Cardiac muscle cell (in vitro differentiated cells and primary cell): ENCODE measurements around the gene SEC22C. TPM values are rescaled to one million over a fixed set of nuclear protein-coding genes. Genes with fewer than 3 reads are reported as not detected.

Experiments
- DNase-seq, 2 donors: peaks; one replicate each; pipeline versions ENCODE4 v3.0.0 to v3.0.0-alpha.2; 2010 to 2017; ENCODE audit warnings: low read depth in 1 of 2, low spot score in 1 of 2
- H3K27ac ChIP-seq: fragments of 200-600 bp; sonication (generic); 2 replicates; pipeline ENCODE4 v1.5.1; 2016
- H3K27me3 ChIP-seq: fragments of 200-600 bp; sonication (generic); 2 replicates; pipeline ENCODE4 v1.6.0; 2016; ENCODE audit warnings: control low read depth
- H3K36me3 ChIP-seq: fragments of 200-600 bp; sonication (generic); 2 replicates; pipeline ENCODE4 v1.5.1; 2016; ENCODE audit warnings: control low read depth
- H3K4me1 ChIP-seq: fragments of 200-600 bp; sonication (generic); 2 replicates; pipeline ENCODE4 v1.8.1; 2017; ENCODE audit warnings: low read depth, mild to moderate bottlenecking, mixed run types
- H3K4me3 ChIP-seq: fragments of 200-600 bp; sonication (generic); 2 replicates; pipeline ENCODE4 v1.5.1; 2016; ENCODE audit warnings: mild to moderate bottlenecking
- H3K9me3 ChIP-seq: fragments of 200-600 bp; sonication (generic); 2 replicates; pipeline ENCODE4 v1.5.1; 2017; ENCODE audit warnings: low read depth, mild to moderate bottlenecking, control low read depth
- polyA plus RNA-seq: library from polyadenylated mRNA; unstranded; fragments of >200 nt; fragmentation: Nextera tagmentation; extraction: Ambion mirVana; gene quantifications from 2 replicates; pipeline ENCODE4 v1.2.1, GENCODE V29; 2016
- total RNA-seq: library from RNA; depleted of rRNA; stranded (reverse); fragments of >200 nt; gene quantifications from 2 replicates; pipeline ENCODE4 v1.2.3, GENCODE V29; 2016
- TF ChIP-seq, protein P1 (sequence below): IDR thresholded peaks from 2 replicates; pipeline ENCODE4 v1.5.1; 2012; ENCODE audit warnings: low read depth, mild to moderate bottlenecking, low read length

SEC22C gene
- total and polyA plus RNA-seq, 2 experiments from 2014 or later = 30.9 to 31.6 TPM

DNA sequence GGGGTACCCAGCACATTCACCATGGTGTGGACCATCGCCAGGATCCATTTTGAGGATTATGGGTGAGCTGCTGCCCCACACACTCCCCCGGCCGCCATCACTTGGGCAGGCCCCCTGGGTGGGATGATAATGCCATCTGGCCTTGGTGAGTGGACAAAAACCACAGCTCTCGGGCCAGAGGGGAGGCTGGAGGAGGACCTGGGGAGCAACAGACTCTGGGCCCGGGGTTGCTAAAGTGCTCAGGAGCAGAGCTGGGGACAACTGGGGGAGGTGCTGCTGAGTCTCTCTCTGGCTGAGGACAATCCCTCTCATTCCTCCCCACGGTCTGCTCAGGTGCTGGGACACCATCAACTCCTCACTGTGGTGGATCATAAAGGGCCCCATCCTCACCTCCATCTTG lies 50.3 kb downstream of the SEC22C start:
- Histone ChIP-seq H3K36me3 (no peaks in the 10 kb centered on the region), H3K4me1 (no peaks in the 10 kb centered on the region), H3K9me3 (no peaks in the 10 kb centered on the region), H3K27ac (no peak overlapping the region), H3K4me3 (no peak overlapping the region), H3K27me3 (no peaks in the 10 kb centered on the region)
- no peak for DNase-seq
- TF ChIP-seq, protein P1, sequence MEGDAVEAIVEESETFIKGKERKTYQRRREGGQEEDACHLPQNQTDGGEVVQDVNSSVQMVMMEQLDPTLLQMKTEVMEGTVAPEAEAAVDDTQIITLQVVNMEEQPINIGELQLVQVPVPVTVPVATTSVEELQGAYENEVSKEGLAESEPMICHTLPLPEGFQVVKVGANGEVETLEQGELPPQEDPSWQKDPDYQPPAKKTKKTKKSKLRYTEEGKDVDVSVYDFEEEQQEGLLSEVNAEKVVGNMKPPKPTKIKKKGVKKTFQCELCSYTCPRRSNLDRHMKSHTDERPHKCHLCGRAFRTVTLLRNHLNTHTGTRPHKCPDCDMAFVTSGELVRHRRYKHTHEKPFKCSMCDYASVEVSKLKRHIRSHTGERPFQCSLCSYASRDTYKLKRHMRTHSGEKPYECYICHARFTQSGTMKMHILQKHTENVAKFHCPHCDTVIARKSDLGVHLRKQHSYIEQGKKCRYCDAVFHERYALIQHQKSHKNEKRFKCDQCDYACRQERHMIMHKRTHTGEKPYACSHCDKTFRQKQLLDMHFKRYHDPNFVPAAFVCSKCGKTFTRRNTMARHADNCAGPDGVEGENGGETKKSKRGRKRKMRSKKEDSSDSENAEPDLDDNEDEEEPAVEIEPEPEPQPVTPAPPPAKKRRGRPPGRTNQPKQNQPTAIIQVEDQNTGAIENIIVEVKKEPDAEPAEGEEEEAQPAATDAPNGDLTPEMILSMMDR = no peak

GRCh38 chr3:42530073-42530472 lies 51.7 kb downstream of the SEC22C start:
- Histone ChIP-seq H3K36me3 (no peaks in the 10 kb centered on the region), H3K4me3 (no peak overlapping the region), H3K9me3 (no peaks in the 10 kb centered on the region), H3K27ac (no peak overlapping the region), H3K4me1 (peaks cover 8% of the 10 kb centered on the region), H3K27me3 (no peaks in the 10 kb centered on the region)
- DNase-seq = no peak
- TF ChIP-seq, protein P1 = no peak

DNA sequence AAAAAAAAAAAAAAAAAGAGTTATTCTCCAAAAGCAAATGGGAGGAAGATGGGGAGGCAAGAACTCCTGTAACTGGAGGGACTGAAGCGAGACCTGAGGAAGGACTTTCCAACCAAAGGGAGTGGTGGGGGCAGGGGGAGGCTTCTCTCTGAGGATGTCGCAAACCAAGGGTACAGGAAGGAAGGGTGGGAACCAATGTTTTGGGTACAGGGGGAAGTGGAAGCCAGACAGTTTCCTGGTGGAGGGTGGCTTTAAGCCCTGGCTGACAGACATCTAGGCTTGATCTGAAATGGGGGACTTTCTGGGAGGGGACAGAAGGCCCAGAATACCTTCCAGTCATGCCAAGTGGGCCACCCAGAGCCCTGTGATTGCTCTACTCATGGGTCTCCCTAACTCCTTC lies 52.3 kb downstream of the SEC22C start:
- TF ChIP-seq, protein P1 = no peak
- no peak overlapping the region for H3K27ac ChIP-seq
- no peak for DNase-seq
- H3K4me3 ChIP-seq = no peak overlapping the region
- peaks cover 9% of the 10 kb centered on the region for H3K4me1 ChIP-seq
- no peaks in the 10 kb centered on the region for H3K27me3 ChIP-seq
- H3K36me3 ChIP-seq = no peaks in the 10 kb centered on the region
- no peaks in the 10 kb centered on the region for H3K9me3 ChIP-seq

GRCh38 chr3:42527368-42527917 lies 54.3 kb downstream of the SEC22C start:
- no peak for DNase-seq
- H3K27ac ChIP-seq = no peak overlapping the region
- H3K27me3 ChIP-seq = no peaks in the 10 kb centered on the region
- no peak overlapping the region for H3K4me3 ChIP-seq
- H3K36me3 ChIP-seq = no peaks in the 10 kb centered on the region
- TF ChIP-seq, protein P1 = no peak
- H3K9me3 ChIP-seq = no peaks in the 10 kb centered on the region
- peaks cover 9% of the 10 kb centered on the region for H3K4me1 ChIP-seq

DNA sequence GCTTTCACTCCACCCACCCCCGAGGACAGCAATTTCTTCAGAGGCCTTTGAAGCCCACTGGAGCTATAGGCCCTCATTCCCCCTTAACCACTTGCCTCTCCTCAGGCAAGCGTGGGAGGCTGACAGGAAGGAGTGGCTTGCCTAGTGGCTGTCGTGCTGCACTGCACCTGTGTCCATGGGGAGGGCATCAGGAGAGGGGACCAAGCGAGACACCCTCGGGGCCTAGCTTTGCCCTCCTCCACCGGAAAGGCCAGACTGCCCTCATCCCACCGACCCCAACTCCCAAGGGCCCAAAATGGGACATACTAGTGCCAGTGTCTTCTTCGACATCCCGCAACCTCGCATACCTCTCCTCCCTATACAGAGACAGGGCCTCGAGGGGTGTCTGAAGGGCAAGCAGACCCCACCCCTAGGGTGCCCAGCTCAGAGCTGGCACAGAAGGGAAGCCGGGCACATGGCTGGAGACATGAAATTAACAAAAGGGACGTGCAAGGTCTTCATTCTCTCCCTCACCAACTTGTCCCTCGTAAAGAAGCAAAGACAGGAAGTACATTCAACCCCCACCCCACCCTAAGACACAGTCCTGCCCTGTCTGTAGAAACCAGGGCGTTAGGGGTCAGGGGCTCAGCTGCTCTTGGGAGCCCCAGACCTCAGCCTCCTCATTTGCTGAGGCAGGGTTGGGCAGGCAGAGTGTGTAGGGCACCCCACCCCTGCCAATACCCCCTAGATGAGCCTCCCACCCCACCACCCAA lies 55.0 kb downstream of the SEC22C start:
- TF ChIP-seq, protein P1 = no peak
- H3K4me3 ChIP-seq = no peak overlapping the region
- DNase-seq = peak in 1 of 2 donors; percentile 27
- peaks cover 9% of the 10 kb centered on the region for H3K4me1 ChIP-seq
- H3K9me3 ChIP-seq = no peaks in the 10 kb centered on the region
- no peaks in the 10 kb centered on the region for H3K27me3 ChIP-seq
- H3K36me3 ChIP-seq = no peaks in the 10 kb centered on the region
- H3K27ac ChIP-seq = no peak overlapping the region
